Endothelial cell of umbilical vein (primary cell): Measurements from ENCODE around the gene OR7A10. TPM values are rescaled to one million over a fixed set of nuclear protein-coding genes. Genes with fewer than 3 reads are reported as not detected.

Experiments
- BruUV-seq: library from RNA; stranded (reverse); fragments of 400-500 nt; replicated peaks from 2 replicates; lab custom pipeline; 2021; lab: Mats Ljungman, UMichigan
- CTCF ChIA-PET: fragments of 300-600, 350-600 bp; sonication (Branson Sonifier 250); formaldehyde crosslinking; loops from one replicate; lab custom pipeline; 2021; ENCODE audit warnings: antibody characterized with exemption, inconsistent platforms; lab: Charles Lee
- POLR2A ChIA-PET: fragments of 300-600, 350-600 bp; sonication (Branson Sonifier 250); formaldehyde crosslinking; loops from one replicate; lab custom pipeline; 2021; ENCODE audit warnings: antibody characterized with exemption, inconsistent platforms; lab: Charles Lee
- DNase-seq: peaks from one replicate; pipeline ENCODE4 v3.0.0-alpha.2; 2011; ENCODE audit warnings: low read depth, low spot score
- FAIRE-seq: peaks from 2 replicates; lab custom pipeline; 2011; peaks lifted over from hg19 to GRCh38; lab: Jason Lieb, UNC
- H2AFZ ChIP-seq: 2 replicates; pipeline ENCODE4 v1.6.0; 2012; ENCODE audit warnings: low read depth, low read length, control low read depth, inconsistent platforms
- H3K27ac ChIP-seq: 2 replicates; pipeline ENCODE4 v1.5.1; 2011; ENCODE audit warnings: low read depth, mild to moderate bottlenecking, control low read depth, low read length, moderate library complexity; ENCODE audit not compliant: insufficient read depth
- H3K27me3 ChIP-seq, 2 experiments: 2 replicates each; pipeline versions ENCODE4 v1.6.0 to v1.6.1; 2011; ENCODE audit warnings: low read length in 2 of 2, mixed read lengths in 1 of 2; ENCODE audit not compliant: control insufficient read depth in 2 of 2, insufficient read depth in 2 of 2
- H3K36me3 ChIP-seq, 2 experiments: 2 replicates in 1 of 2; 3 replicates in 1 of 2; pipeline ENCODE4 v1.5.1; 2011; ENCODE audit warnings: low read length in 2 of 2, mild to moderate bottlenecking in 1 of 2, moderate library complexity in 1 of 2; ENCODE audit not compliant: control insufficient read depth in 2 of 2, insufficient read depth in 2 of 2; ENCODE audit errors: extremely low read depth in 1 of 2
- H3K4me1 ChIP-seq: 3 replicates; pipeline ENCODE4 v1.5.1; 2011; ENCODE audit warnings: mild to moderate bottlenecking, low read length; ENCODE audit not compliant: control insufficient read depth, insufficient read depth; ENCODE audit errors: extremely low read depth
- H3K4me2 ChIP-seq: 2 replicates; pipeline ENCODE4 v1.6.1; 2011; ENCODE audit warnings: low read length, control low read depth, mixed read lengths; ENCODE audit not compliant: insufficient read depth
- H3K4me3 ChIP-seq, 3 experiments: fragments of 200-600 bp in 1 of 3; sonication (generic), shearing (Covaris generic) in 1 of 3; replicated peaks in 1 of 3; 2 replicates each; pipeline ENCODE4 v1.5.1; 2011 to 2016; ENCODE audit warnings: control low read depth in 3 of 3, low read length in 3 of 3, mild to moderate bottlenecking in 2 of 3, inconsistent platforms in 1 of 3, low read depth in 1 of 3, moderate library complexity in 1 of 3; ENCODE audit not compliant: insufficient read depth in 1 of 3
- H3K79me2 ChIP-seq: 2 replicates; pipeline ENCODE4 v1.6.0; 2012; ENCODE audit warnings: low read length, inconsistent platforms; ENCODE audit not compliant: control insufficient read depth, insufficient read depth
- H3K9ac ChIP-seq: replicated peaks from 2 replicates; pipeline ENCODE3; 2011; ENCODE audit warnings: low read length, control low read depth; ENCODE audit not compliant: insufficient read depth; ENCODE audit errors: extremely low read depth
- H3K9me1 ChIP-seq: replicated peaks from 3 replicates; pipeline ENCODE4 v1.6.0; 2011; ENCODE audit warnings: mild to moderate bottlenecking, low read length; ENCODE audit not compliant: control insufficient read depth, insufficient read depth; ENCODE audit errors: extremely low read depth
- H3K9me3 ChIP-seq: replicated peaks from 2 replicates; pipeline ENCODE4 v1.5.1; 2012; ENCODE audit warnings: low read length, inconsistent platforms; ENCODE audit not compliant: control insufficient read depth, insufficient read depth
- H4K20me1 ChIP-seq: replicated peaks from 2 replicates; pipeline ENCODE3; 2011; ENCODE audit warnings: mild to moderate bottlenecking, low read length; ENCODE audit not compliant: control insufficient read depth, insufficient read depth; ENCODE audit errors: extremely low read depth
- CTCF ChIP-seq, 2 donors: IDR thresholded peaks; 1 replicate in 1 of 2; 2 replicates in 1 of 2; pipeline ENCODE4 v1.5.1; 2011; ENCODE audit warnings: low read length in 2 of 2, mild to moderate bottlenecking in 2 of 2, moderate library complexity in 2 of 2, control low read depth in 1 of 2, inconsistent platforms in 1 of 2, low read depth in 1 of 2; ENCODE audit not compliant: insufficient read depth in 1 of 2; ENCODE audit errors: extremely low read depth in 1 of 2
- EZH2 ChIP-seq: IDR thresholded peaks from 2 replicates; pipeline ENCODE4 v1.6.1; 2012; ENCODE audit warnings: borderline replicate concordance, low read depth, mild to moderate bottlenecking, moderate library complexity, low read length, inconsistent platforms; ENCODE audit not compliant: severe bottlenecking
- FOS ChIP-seq: IDR thresholded peaks from 2 replicates; pipeline ENCODE4 v1.6.1; 2011; ENCODE audit warnings: mild to moderate bottlenecking, low read length, moderate library complexity, borderline replicate concordance; ENCODE audit not compliant: insufficient read depth
- GATA2 ChIP-seq: IDR thresholded peaks from 2 replicates; pipeline ENCODE4 v1.7.0; 2011; ENCODE audit warnings: low read depth, mild to moderate bottlenecking, moderate library complexity, mixed read lengths, low read length; ENCODE audit not compliant: insufficient read length, insufficient read depth
- JUN ChIP-seq: IDR thresholded peaks from 2 replicates; pipeline ENCODE4 v1.6.1; 2011; ENCODE audit warnings: borderline replicate concordance, low read depth; ENCODE audit not compliant: insufficient read length, insufficient read depth
- MAX ChIP-seq: IDR thresholded peaks from 2 replicates; pipeline ENCODE4 v1.6.1; 2011; ENCODE audit not compliant: insufficient read depth, insufficient read length
- MYC ChIP-seq: IDR thresholded peaks from one replicate; pipeline ENCODE4 v1.6.1; 2011; ENCODE audit warnings: mild to moderate bottlenecking, low read depth, low read length
- POLR2A ChIP-seq: IDR thresholded peaks from 2 replicates; pipeline ENCODE4 v1.6.1; 2012; ENCODE audit warnings: low read depth, mild to moderate bottlenecking, control low read depth, low read length
- POLR2AphosphoS5 ChIP-seq: IDR thresholded peaks from 2 replicates; pipeline ENCODE4 v1.6.1; 2012; ENCODE audit warnings: low read depth, mild to moderate bottlenecking, control low read depth, low read length, moderate library complexity; ENCODE audit not compliant: insufficient read depth
- dilution Hi-C: fragments of 300-500 bp; cut with MboI; formaldehyde crosslinking; loops from one replicate; pipeline ENCODE4 v1.15.0; 2019; ENCODE audit warnings: low sequenced_read_pairs; ENCODE audit not compliant: extremely low pct_ligation_motif_present
- intact Hi-C: fragments of 100-400 bp; cut with micrococcal nuclease; formaldehyde crosslinking; loops from one replicate; pipeline ENCODE4 v1.10.0; 2022
- polyA plus RNA-seq, 4 experiments: library from polyadenylated mRNA; depleted of rRNA in 3 of 4; stranded (reverse) in 3 of 4; unstranded in 1 of 4; fragments of >200 nt; gene quantifications; 2 replicates each; pipeline versions ENCODE4 v1.2.1 to v1.2.3, GENCODE V29; 2011 to 2012; ENCODE audit warnings: missing spikeins in 1 of 4
- total RNA-seq: library from RNA; stranded (reverse); gene quantifications from 2 replicates; pipeline ENCODE4 v1.2.3, GENCODE V29; 2021

The OR7A10 gene
- total and polyA plus RNA-seq, 2 donors (not counting 3 experiments of a cell fraction or from before 2014, with no cell fraction given): not detected

DNA sequence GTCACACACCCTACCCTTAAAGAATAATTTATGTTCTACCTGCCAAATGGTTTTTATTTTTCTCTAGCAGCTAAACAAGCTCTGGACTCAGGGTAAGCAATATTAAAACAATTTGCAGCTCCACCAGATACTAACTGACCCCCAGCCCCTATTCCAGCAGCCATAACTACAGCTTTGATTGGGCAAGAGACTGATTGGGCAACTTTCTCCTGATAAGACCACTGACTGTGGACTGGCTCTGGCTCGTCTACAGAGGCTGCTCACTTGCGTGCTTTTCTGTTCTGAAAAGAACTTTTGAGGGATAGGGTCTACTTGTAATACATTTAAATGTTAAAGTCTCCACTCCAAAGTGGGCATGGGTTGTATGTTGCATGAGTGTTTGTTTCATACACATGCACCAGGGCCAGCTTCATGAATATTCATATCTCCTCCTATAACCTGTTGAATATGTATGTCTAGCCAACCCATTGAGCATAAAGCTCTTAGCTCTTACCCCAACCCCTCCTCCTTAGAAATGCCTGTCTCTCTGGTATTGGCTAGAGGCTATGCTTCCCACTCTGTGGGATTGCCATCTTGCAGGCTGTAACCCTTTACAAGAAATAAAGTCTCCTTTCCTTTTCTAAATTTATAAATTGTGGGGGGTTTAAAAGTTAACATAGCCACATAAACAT lies 33.6 kb downstream of the OR7A10 start:
- dilution Hi-C loops (no loop called here), intact Hi-C loops (no loop called here)
- no peaks in the 10 kb centered on the region for H3K9me1 ChIP-seq
- H3K79me2 ChIP-seq: no peaks in the 10 kb centered on the region
- H3K4me3 ChIP-seq: no peak overlapping the region
- DNase-seq (no peak), FAIRE-seq (no peak)
- TF ChIP-seq JUN (no peak), GATA2 (no peak), MAX (no peak), POLR2AphosphoS5 (no peak), MYC (no peak), POLR2A (no peak)
- H3K4me1 ChIP-seq: no peaks in the 10 kb centered on the region
- ChIA-PET POLR2A (no interaction called here), CTCF (no interaction called here)
- no peak overlapping the region for H3K27ac ChIP-seq
- H4K20me1 ChIP-seq: no peaks in the 10 kb centered on the region
- H3K9ac ChIP-seq: no peak overlapping the region
- no peak overlapping the region for H2AFZ ChIP-seq
- H3K27me3 ChIP-seq: no peaks in the 10 kb centered on the region
- no TSS peak for BruUV-seq
- H3K9me3 ChIP-seq: no peaks in the 10 kb centered on the region
- no peak overlapping the region for H3K4me2 ChIP-seq
- no peaks in the 10 kb centered on the region for H3K36me3 ChIP-seq

- CTCF ChIA-PET: no interaction called here
- FAIRE-seq (no peak), DNase-seq (no peak)
- Histone ChIP-seq H3K4me2 (no peak overlapping the region), H3K4me3 (no peak overlapping the region), H3K9me1 (no peaks in the 10 kb centered on the region), H3K27ac (no peak overlapping the region), H2AFZ (no peak overlapping the region), H4K20me1 (no peaks in the 10 kb centered on the region), H3K27me3 (no peaks in the 10 kb centered on the region), H3K36me3 (no peaks in the 10 kb centered on the region), H3K4me1 (no peaks in the 10 kb centered on the region), H3K9ac (no peak overlapping the region), H3K9me3 (no peaks in the 10 kb centered on the region), H3K79me2 (no peaks in the 10 kb centered on the region)
- POLR2A ChIA-PET: no interaction called here
- BruUV-seq: no TSS peak
- dilution Hi-C loops: no loop called here
- no peak for TF ChIP-seq GATA2
- no peak for TF ChIP-seq MYC
- TF ChIP-seq JUN: no peak
- TF ChIP-seq EZH2: no peak
- TF ChIP-seq MAX: no peak
- no peak for TF ChIP-seq CTCF (IDR thresholded peaks at IDR 0.05; ENCODE audit: extremely low read depth in 1 of 2, insufficient read depth in 1 of 2, low read depth in 1 of 2, low read length in 2 of 2)
- TF ChIP-seq FOS: no peak
- no peak for TF ChIP-seq POLR2AphosphoS5
- TF ChIP-seq POLR2A: no peak
- intact Hi-C loops: no loop called here
These were observed 39.3 kb downstream of the OR7A10 start for GRCh38 chr19:14809272-14810057.
